GM18867 (cell line): ENCODE measurements around the gene HSPBP1.

Experiments
- ATAC-seq: cut with Tn5 transposase; IDR thresholded peaks from one replicate; pipeline ENCODE4 v1.9.1; 2021; ENCODE audit warnings: mild to moderate bottlenecking, moderate library complexity; ENCODE audit not compliant: unreplicated experiment

The HSPBP1 gene

GRCh38 chr19:55305983-55306562, 26.2 kb upstream of the HSPBP1 start:
- ATAC-seq: no peak

GRCh38 chr19:55305491-55305890, 25.6 kb upstream of the HSPBP1 start:
- no peak for ATAC-seq

GRCh38 chr19:55304980-55305379, 25.1 kb upstream of the HSPBP1 start:
- no peak for ATAC-seq

- ATAC-seq: no peak
Observed at GRCh38 chr19:55304279-55304978, 24.5 kb upstream of the HSPBP1 start.

GRCh38 chr19:55303477-55303876, 23.6 kb upstream of the HSPBP1 start:
- ATAC-seq: no peak

GRCh38 chr19:55302318-55302703, 22.4 kb upstream of the HSPBP1 start:
- no peak for ATAC-seq

GRCh38 chr19:55301459-55302317, 21.8 kb upstream of the HSPBP1 start:
- peak; percentile 65 for ATAC-seq

GRCh38 chr19:55300886-55301458, 21.1 kb upstream of the HSPBP1 start:
- no peak for ATAC-seq

GRCh38 chr19:55299991-55300390, 20.1 kb upstream of the HSPBP1 start:
- no peak for ATAC-seq

GRCh38 chr19:55297267-55297666, 17.4 kb upstream of the HSPBP1 start:
- ATAC-seq: no peak

GRCh38 chr19:55289117-55289796, 9.3 kb upstream of the HSPBP1 start:
- no peak for ATAC-seq

GRCh38 chr19:55287361-55288079, 7.6 kb upstream of the HSPBP1 start:
- ATAC-seq: no peak

GRCh38 chr19:55285229-55285890, 5.5 kb upstream of the HSPBP1 start:
- no peak for ATAC-seq

- ATAC-seq: no peak
Observed at GRCh38 chr19:55284405-55285058, 4.6 kb upstream of the HSPBP1 start.

GRCh38 chr19:55283548-55284377, 3.9 kb upstream of the HSPBP1 start, which contains the start of gene BRSK1:
TSS of gene BRSK1 (plus strand) at chr19:55283997. CDS start at chr19:55284443, 446 bp downstream.
- ATAC-seq: no peak

- ATAC-seq: no peak
Observed at GRCh38 chr19:55279340-55279739, 570 bp downstream of the HSPBP1 start.

GRCh38 chr19:55278391-55279135, 1.3 kb downstream of the HSPBP1 start:
- ATAC-seq: no peak

GRCh38 chr19:55277494-55277893, 2.4 kb downstream of the HSPBP1 start:
- no peak for ATAC-seq
